Astrocyte of the spinal cord (primary cell): ENCODE data around the gene TIMM23.

Experiments used
- DNase-seq: peaks from one replicate; pipeline ENCODE4 v3.0.0; 2011; ENCODE audit warnings: low read depth, low spot score
- H3K4me3 ChIP-seq: 2 replicates; pipeline ENCODE4 v1.5.1; 2011; ENCODE audit warnings: low read depth, mild to moderate bottlenecking, low read length, moderate library complexity
- CTCF ChIP-seq: IDR thresholded peaks from 2 replicates; pipeline ENCODE4 v1.5.1; 2012; ENCODE audit warnings: low read depth, mild to moderate bottlenecking, low read length, inconsistent platforms
- in situ Hi-C: cut with HindIII; loops from 2 replicates; pipeline ENCODE4 v1.10.0; 2017; ENCODE audit warnings: low sequenced_read_pairs

Gene TIMM23

DNA sequence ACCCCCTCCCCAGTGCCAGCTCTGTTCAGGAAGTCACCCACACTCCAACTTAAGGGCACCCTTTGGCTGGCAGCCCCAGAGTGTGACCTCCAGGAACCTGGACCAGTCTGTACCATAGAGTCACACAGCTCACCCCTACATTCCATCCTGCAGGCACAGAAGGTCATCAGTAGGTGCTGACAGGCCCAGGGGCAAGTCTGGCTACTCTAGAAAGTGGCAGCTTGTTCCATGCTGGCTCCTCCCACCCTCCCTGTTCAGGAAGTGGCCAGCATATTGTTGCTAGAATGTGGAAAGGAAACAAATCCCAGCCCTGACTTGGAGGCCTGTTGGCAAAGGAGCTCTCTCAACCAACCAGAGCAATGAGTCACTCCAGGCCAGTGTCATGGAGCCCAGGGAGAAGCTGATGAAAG, 61.3 kb downstream of the TIMM23 start:
- TF ChIP-seq CTCF = no peak
- peak; percentile 84 for DNase-seq
- H3K4me3 ChIP-seq = no peak overlapping the region
- in situ Hi-C loops = no loop called here

DNA sequence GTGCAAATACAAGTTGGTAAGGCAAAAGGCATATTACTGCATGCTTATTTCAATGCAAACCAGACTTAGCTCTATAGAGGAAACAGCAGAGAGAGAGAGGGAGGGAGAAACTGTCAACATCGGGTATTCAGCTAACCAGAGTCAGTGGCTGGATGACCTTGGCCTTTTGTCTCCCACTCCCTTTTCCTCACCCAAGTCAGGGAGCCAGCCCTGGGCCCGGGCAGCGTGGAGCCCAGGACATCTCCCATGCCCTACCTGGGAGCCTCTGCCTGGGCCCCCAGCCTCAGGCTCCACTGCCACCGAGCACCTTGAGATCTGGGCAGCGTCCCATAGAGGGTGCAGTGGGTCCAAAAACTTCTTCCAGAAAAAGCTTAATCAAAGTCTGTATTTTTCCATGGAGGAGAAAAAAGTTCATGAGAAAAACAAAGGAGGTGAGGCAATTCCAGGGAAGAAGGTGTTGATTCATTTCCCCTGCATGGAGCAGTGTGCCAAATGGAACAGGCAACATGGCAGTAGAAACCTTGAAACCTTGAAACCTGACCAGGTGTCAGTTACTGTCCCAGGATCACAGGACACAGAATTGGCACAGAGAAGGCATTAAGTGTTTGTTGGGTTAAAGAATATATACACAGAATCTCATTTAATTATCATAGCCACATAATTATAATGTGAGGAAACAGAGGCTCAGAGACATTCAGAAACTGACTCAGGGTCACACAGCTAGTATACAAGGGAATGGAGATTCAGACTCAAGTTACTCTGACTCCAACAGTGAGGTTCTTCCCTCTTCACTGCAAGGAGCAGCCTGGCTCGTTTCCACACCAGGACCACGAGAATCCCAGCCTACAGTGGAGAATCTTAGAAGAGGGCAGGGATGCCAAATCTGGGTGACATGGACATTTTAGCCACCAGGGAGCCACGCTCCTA, 63.9 kb downstream of the TIMM23 start:
- no peak for DNase-seq
- no peak overlapping the region for H3K4me3 ChIP-seq
- in situ Hi-C loops = no loop called here
- no peak for TF ChIP-seq CTCF

- H3K4me3 ChIP-seq = no peak overlapping the region
- TF ChIP-seq CTCF = no peak
- in situ Hi-C loops = no loop called here
- DNase-seq = no peak
These were observed 65.0 kb downstream of the TIMM23 start for GRCh38 chr10:46037107-46037825.

- TF ChIP-seq CTCF = no peak
- in situ Hi-C loops = no loop called here
- DNase-seq = no peak
- no peak overlapping the region for H3K4me3 ChIP-seq
These were observed 67.7 kb downstream of the TIMM23 start for GRCh38 chr10:46040004-46040403.

GRCh38 chr10:46042527-46042926, 70.2 kb downstream of the TIMM23 start:
- in situ Hi-C loops = no loop called here
- H3K4me3 ChIP-seq = no peak overlapping the region
- no peak for TF ChIP-seq CTCF
- no peak for DNase-seq

- DNase-seq = no peak
- in situ Hi-C loops = no loop called here
- TF ChIP-seq CTCF = no peak
- H3K4me3 ChIP-seq = no peak within 1 kb of the TSS
These were observed 74.0 kb downstream of the TIMM23 start, which contains the start of gene MSMB for GRCh38 chr10:46046261-46046660. TSS of gene MSMB (minus strand) at chr10:46046269. CDS start at chr10:46046237, 32 bp downstream.
